Stimulated activated effector memory CD8-positive, alpha-beta T cell treated with anti-CD3 and anti-CD28 coated beads, Interleukin-12 subunit alpha, Interleukin-12 subunit beta, amount 100 ng/mL, for 72 hours (primary cell): ENCODE measurements around the gene VEPH1.

ENCODE experiments used
- ATAC-seq: fragments of 150-1000 bp; cut with Tn5 transposase; 2 replicates; pipeline ENCODE4 v1.10.0; 2021
- DNase-seq, 2 donors: peaks; one replicate each; pipeline ENCODE4 v3.0.0; 2021 to 2022; ENCODE audit warnings: low spot score in 2 of 2
- H3K27ac Mint-ChIP-seq: one replicate; pipeline ENCODE4 v1.8.0; 2022; ENCODE audit warnings: mild to moderate bottlenecking, mixed read lengths
- H3K36me3 Mint-ChIP-seq: one replicate; pipeline ENCODE4 v1.8.0; 2022; ENCODE audit warnings: mild to moderate bottlenecking, mixed read lengths
- H3K4me1 Mint-ChIP-seq: one replicate; pipeline ENCODE4 v1.8.0; 2022; ENCODE audit warnings: mixed read lengths
- H3K4me3 Mint-ChIP-seq: one replicate; pipeline ENCODE4 v1.8.0; 2022; ENCODE audit warnings: mild to moderate bottlenecking, mixed read lengths
- H3K9me3 Mint-ChIP-seq: one replicate; pipeline ENCODE4 v1.8.0; 2022; ENCODE audit warnings: mixed read lengths

The VEPH1 gene

GRCh38 chr3:157225001-157225400 lies 278.2 kb downstream of the VEPH1 start:
- no peak for ATAC-seq
- Mint-ChIP-seq H3K4me3 (no peak overlapping the region), H3K9me3 (no peaks in the 10 kb centered on the region), H3K27ac (no peak overlapping the region), H3K4me1 (peaks cover 14% of the 10 kb centered on the region), H3K36me3 (no peaks in the 10 kb centered on the region)
- no peak for DNase-seq

- no peak overlapping the region for H3K4me3 Mint-ChIP-seq
- H3K27ac Mint-ChIP-seq = no peak overlapping the region
- H3K4me1 Mint-ChIP-seq = peaks cover 10% of the 10 kb centered on the region
- H3K9me3 Mint-ChIP-seq = no peaks in the 10 kb centered on the region
- no peaks in the 10 kb centered on the region for H3K36me3 Mint-ChIP-seq
- no peak for DNase-seq
- no peak for ATAC-seq
Measured at GRCh38 chr3:157220883-157221282, 282.3 kb downstream of the VEPH1 start.

- no peak for DNase-seq
- Mint-ChIP-seq H3K9me3 (no peaks in the 10 kb centered on the region), H3K4me1 (peaks cover 3% of the 10 kb centered on the region), H3K27ac (no peak overlapping the region), H3K4me3 (no peak overlapping the region), H3K36me3 (no peaks in the 10 kb centered on the region)
- no peak for ATAC-seq
Measured at GRCh38 chr3:157220211-157220610, 283.0 kb downstream of the VEPH1 start.

GRCh38 chr3:157219215-157219614 lies 284.0 kb downstream of the VEPH1 start:
- H3K4me3 Mint-ChIP-seq = no peak overlapping the region
- H3K27ac Mint-ChIP-seq = no peak overlapping the region
- no peaks in the 10 kb centered on the region for H3K4me1 Mint-ChIP-seq
- H3K9me3 Mint-ChIP-seq = no peaks in the 10 kb centered on the region
- no peaks in the 10 kb centered on the region for H3K36me3 Mint-ChIP-seq
- DNase-seq (no peak), ATAC-seq (no peak)
